Activated CD8-positive, alpha-beta memory T cell treated with anti-CD3 and anti-CD28 coated beads for 36 hours (primary cell): ENCODE results near the gene DNASE1L1. TPM values are rescaled to one million over a fixed set of nuclear protein-coding genes. Genes with fewer than 3 reads are reported as not detected.
"Not testable (repeated sequence)": the region's sequence is repeated elsewhere in the genome, so short reads cannot be mapped to it uniquely, and the experiment has no call there.

ENCODE experiments used
- CTCF ChIA-PET: fragments of 350-600 bp; sonication (Branson Sonifier 250); formaldehyde crosslinking; loops from one replicate; lab custom pipeline; 2021; ENCODE audit warnings: antibody characterized with exemption; lab: Charles Lee
- POLR2A ChIA-PET: fragments of 350-600 bp; sonication (Branson Sonifier 250); formaldehyde crosslinking; loops from one replicate; lab custom pipeline; 2021; ENCODE audit warnings: antibody characterized with exemption; lab: Charles Lee
- total RNA-seq, 2 experiments: library from RNA; stranded (reverse); gene quantifications; one replicate each; pipeline ENCODE4 v1.2.3, GENCODE V29; 2021

Gene DNASE1L1
- total RNA-seq, 2 experiments from 2014 or later: 10.8 to 11.8 TPM

- POLR2A ChIA-PET: interaction anchor here (1.0 to 2.2 kb wide), 7 partner anchors 11 to 426 kb away, joined by 3 to 11 read pairs (median 3); partner anchors contain the start of genes DNASE1L1, FLNA, TAFAZZIN and TMEM187
- CTCF ChIA-PET: interaction anchor here (0.6 to 2.8 kb wide), 6 partner anchors 9 to 27 kb away, joined by 4 to 10 read pairs (median 5); partner anchors contain the start of genes DNASE1L1 and TAFAZZIN
Observed at GRCh38 chrX:154397888-154398667, 11.0 kb downstream of the DNASE1L1 start, which contains the start of gene RPL10. Gene RPL10, plus strand, starts transcription at chrX:154398377. Its CDS starts 143 bp downstream, at chrX:154398520.

DNA sequence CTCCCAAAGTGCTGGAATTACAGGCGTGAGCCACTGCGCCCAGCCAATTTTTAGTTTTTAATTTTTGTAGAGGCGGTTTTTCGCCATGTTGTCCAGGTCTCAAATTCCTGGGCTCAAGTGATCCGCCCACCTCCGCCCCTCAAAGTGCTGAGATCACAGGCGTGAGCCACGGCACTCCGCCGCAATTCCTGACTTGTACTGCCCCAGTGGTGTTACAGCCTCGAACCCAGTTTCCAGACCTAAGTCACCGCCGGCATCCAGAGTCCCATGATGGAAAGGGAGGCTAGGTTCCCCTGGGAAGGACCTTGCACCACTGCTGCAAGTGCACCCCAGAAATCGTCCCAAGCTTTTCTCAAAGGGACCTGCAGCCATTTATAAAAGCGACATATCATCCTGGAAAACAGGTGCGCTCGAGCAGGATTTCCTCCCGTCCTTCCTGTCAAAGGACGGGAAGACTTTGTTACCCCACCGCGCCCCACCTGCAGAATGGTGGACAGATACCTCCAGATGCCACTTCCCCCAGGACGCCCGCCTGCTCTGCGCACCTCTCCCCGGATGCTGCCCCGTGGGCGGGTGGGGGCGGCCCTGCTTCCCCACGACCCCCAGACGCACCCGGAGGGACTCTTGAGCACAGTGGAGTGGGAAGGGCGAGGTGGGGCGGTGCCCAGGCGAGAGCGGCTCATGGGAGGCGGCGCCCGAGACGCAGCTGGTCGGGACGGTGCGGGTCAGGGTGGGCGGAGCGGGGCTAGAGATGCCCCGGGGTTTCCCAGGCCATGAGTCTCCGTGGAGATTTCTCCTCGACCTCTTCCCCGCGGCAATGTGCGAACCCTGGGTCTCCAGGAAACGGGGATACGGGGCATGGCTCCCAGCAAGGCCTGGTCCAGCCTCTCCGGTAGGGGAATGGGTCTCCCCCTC lies 11.8 kb downstream of the DNASE1L1 start:
- ChIA-PET CTCF (interaction anchor here (0.6 to 2.8 kb wide), 4 partner anchors 10 to 26 kb away, joined by 4 to 10 read pairs (median 4); no protein-coding TSS in a partner anchor), POLR2A (interaction anchor here (1.0 to 1.8 kb wide), 5 partner anchors 12 to 425 kb away, joined by 3 to 11 read pairs (median 3); partner anchors contain the start of genes DNASE1L1, FLNA and TMEM187)

GRCh38 chrX:154396363-154396762 lies 12.7 kb downstream of the DNASE1L1 start:
- POLR2A ChIA-PET, CTCF ChIA-PET: not testable (repeated sequence)

GRCh38 chrX:154389812-154390747 lies 19.0 kb downstream of the DNASE1L1 start:
- POLR2A ChIA-PET, CTCF ChIA-PET: not testable (repeated sequence)

- POLR2A ChIA-PET, CTCF ChIA-PET: not testable (repeated sequence)
Observed at GRCh38 chrX:154388649-154389048, 20.4 kb downstream of the DNASE1L1 start.

DNA sequence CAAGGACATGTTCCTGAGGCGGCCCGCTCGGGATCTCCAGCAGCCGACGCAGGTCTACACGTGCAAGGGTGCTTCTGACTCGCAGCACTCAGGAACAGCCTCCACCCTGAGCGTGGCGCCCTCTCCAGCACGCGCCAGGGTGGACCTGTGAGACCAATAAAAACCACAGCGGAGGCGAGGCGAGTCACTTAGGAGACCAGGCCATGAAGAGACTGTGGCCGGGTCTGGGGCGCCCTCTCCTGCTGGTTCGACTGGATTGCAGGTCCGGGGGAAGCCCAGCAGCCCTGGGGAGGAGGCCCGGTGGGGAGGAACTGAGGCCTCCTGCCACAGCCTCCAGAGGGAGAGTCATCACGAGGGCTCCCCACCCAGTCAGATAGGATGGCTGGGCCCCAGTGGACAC lies 21.0 kb downstream of the DNASE1L1 start:
- CTCF ChIA-PET, POLR2A ChIA-PET: not testable (repeated sequence)

GRCh38 chrX:154384284-154384892 lies 24.7 kb downstream of the DNASE1L1 start:
- ChIA-PET POLR2A (interaction anchor here (1.4 kb wide), 1 partner anchor 13 kb away, joined by 3 read pairs; the partner anchor contains the start of gene RPL10), CTCF (no interaction called here)

DNA sequence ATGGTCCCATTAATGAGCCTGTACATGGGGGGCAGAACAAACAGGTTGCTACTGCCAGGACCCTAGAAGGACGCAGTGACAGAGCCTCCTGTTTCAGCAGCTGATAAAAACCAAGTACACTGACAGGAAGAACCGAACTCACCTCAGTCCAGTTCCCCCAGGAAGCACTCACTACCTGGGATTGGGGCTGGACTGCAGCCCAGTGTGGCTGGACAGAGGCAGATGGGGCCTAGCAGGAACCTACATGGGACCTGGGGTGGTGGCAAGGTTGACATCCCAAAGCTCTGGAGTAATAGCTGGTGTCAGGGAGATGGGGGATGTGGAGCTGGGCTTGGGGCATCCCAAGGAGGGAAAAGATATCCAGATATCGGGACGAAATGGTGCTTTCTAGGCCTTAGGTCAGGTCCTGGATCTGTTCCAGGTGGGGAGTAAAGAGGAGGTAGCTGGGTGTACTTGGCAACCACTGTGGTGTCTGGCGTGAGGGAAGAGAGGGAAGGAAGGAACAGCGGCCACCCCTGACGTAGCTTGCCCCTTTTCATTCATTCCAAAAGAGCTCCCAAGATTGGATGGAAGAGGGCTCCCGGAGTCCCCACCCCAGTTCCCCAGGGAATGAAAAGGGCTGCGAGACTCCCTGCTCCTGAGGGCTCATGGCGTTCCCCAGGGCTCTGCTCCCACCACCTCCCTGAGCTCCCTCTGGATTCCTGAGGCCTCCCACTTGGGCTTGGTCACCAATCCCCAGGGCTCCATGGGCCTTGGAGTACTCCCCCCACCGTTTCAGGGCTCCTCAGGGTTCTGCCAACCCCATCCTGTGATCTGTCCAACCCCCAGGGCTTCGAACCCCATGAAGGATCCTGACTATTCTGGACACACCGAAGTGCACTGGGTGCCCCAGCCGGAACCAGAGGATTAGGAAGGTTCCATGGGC lies 25.4 kb downstream of the DNASE1L1 start:
- ChIA-PET CTCF (interaction anchor here (1.1 kb wide), 1 partner anchor 10 kb away, joined by 6 read pairs; no protein-coding TSS in a partner anchor), POLR2A (interaction anchor here (1.4 kb wide), 1 partner anchor 14 kb away, joined by 3 read pairs; the partner anchor contains the start of gene RPL10)

GRCh38 chrX:154382483-154383069 lies 26.5 kb downstream of the DNASE1L1 start:
- ChIA-PET CTCF (interaction anchor here (1.1 kb wide), 1 partner anchor 9 kb away, joined by 6 read pairs; no protein-coding TSS in a partner anchor), POLR2A (interaction anchor here (0.6 to 1.4 kb wide), 2 partner anchors 15 to 35 kb away, joined by 3 to 4 read pairs; partner anchors contain the start of gene RPL10)

- POLR2A ChIA-PET: no interaction called here
- CTCF ChIA-PET: no interaction called here
Observed at GRCh38 chrX:154381271-154381670, 27.8 kb downstream of the DNASE1L1 start.

- ChIA-PET CTCF (no interaction called here), POLR2A (interaction anchor here (1.2 kb wide), 1 partner anchor 12 kb away, joined by 3 read pairs; no protein-coding TSS in a partner anchor)
Observed at GRCh38 chrX:154380787-154381186, 28.3 kb downstream of the DNASE1L1 start.

GRCh38 chrX:154380153-154380552 lies 28.9 kb downstream of the DNASE1L1 start:
- POLR2A ChIA-PET: interaction anchor here (1.2 kb wide), 1 partner anchor 11 kb away, joined by 3 read pairs; no protein-coding TSS in a partner anchor
- CTCF ChIA-PET: no interaction called here

DNA sequence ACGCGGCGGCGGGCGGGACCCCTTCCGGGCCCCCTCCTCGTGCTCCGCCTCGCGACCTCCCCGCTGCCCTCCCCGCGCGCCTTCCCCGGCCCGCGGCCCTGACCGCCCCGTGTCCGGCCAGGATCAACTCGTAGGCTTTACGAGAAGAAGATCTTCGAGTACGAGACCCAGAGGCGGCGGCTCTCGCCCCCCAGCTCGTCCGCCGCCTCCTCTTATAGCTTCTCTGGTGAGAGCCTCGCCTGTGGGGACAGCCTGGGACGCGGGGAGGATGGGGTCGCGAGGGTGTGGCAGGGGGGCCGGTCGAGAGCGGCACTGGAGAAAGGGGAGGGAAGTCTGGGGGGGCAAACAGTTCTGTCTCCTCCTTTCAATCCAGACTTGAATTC lies 29.5 kb downstream of the DNASE1L1 start:
- ChIA-PET POLR2A (interaction anchor here (1.2 kb wide), 1 partner anchor 11 kb away, joined by 3 read pairs; no protein-coding TSS in a partner anchor), CTCF (no interaction called here)

- CTCF ChIA-PET: no interaction called here
- POLR2A ChIA-PET: no interaction called here
Observed at GRCh38 chrX:154378799-154379568, 30.1 kb downstream of the DNASE1L1 start, which contains the start of gene EMD. Gene EMD, plus strand, starts transcription at chrX:154379295. Its CDS starts 190 bp downstream, at chrX:154379485.
